ENCODE data around the gene FBXL2. TPM values are rescaled to one million over a fixed set of nuclear protein-coding genes. Genes with fewer than 3 reads are reported as not detected.

The FBXL2 gene
- total RNA-seq, 1 donor from 2014 or later: 8.1 TPM

DNA sequence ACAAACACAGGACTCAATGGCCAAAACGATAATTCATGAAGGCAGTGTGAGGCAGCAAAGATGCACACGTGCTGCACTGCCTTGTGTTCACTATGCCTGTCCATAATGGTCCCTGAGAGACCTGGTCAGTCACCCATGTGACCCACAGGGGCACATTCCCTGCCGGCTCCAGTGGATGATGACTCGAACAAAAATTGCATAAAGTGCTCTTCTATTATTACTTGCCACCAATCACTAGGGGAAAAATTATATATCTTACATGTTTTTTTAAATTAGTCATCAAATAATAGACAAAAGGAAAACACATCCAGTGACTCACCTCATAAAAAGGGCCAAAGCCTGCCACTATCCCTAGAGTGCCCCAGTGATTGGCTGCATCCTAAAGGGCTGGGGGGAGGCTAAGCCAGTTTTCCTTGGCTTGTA lies 115.5 kb downstream of the FBXL2 start:
- TF ChIP-seq, protein P1, sequence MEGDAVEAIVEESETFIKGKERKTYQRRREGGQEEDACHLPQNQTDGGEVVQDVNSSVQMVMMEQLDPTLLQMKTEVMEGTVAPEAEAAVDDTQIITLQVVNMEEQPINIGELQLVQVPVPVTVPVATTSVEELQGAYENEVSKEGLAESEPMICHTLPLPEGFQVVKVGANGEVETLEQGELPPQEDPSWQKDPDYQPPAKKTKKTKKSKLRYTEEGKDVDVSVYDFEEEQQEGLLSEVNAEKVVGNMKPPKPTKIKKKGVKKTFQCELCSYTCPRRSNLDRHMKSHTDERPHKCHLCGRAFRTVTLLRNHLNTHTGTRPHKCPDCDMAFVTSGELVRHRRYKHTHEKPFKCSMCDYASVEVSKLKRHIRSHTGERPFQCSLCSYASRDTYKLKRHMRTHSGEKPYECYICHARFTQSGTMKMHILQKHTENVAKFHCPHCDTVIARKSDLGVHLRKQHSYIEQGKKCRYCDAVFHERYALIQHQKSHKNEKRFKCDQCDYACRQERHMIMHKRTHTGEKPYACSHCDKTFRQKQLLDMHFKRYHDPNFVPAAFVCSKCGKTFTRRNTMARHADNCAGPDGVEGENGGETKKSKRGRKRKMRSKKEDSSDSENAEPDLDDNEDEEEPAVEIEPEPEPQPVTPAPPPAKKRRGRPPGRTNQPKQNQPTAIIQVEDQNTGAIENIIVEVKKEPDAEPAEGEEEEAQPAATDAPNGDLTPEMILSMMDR (IDR thresholded peaks at IDR 0.05): no peak
- peaks cover 99% of the 10 kb centered on the region for H3K36me3 ChIP-seq
- intact Hi-C loops (cut with DNase I): no loop called here
- no peak for DNase-seq
- no peak for ATAC-seq
- H3K4me1 ChIP-seq: no peaks in the 10 kb centered on the region
- H3K9me3 ChIP-seq: no peaks in the 10 kb centered on the region
- H3K4me3 ChIP-seq: no peak overlapping the region
- no peaks in the 10 kb centered on the region for H3K27me3 ChIP-seq (ENCODE audit: low read depth)
- no peak overlapping the region for H3K27ac ChIP-seq

DNA sequence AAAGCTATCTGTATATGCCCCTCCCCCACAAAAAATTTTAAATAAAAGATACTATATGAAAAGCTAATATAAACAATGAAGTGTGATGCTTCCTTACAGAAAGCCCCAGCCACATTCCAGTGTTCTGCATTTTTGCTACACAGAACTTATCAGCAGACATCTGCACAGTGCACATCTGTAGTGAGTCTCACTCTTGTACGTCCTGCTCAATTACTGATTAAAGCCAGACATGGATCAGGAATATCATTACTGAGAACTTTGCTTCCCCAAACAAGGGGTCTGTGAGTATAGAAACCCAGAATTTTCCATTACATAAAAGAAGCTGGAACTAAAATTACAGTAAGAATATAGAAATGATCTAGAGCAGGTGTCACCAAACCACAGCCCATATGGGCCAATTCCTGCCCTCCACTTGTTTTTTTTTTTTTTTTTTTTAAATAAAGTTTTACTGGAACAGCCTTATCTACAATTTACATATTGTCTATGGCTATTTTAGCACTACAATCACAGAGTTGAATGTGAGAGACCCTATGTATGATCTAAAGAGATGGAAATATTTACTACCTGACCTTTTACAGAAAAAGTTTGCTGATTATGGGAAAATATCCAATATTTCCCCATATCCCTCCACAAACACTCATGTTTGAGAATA lies 117.3 kb downstream of the FBXL2 start:
- no peak overlapping the region for H3K4me3 ChIP-seq
- TF ChIP-seq, protein P1 (IDR thresholded peaks at IDR 0.05): no peak
- no peaks in the 10 kb centered on the region for H3K9me3 ChIP-seq
- intact Hi-C loops (cut with DNase I): no loop called here
- H3K27ac ChIP-seq: no peak overlapping the region
- ATAC-seq (no peak), DNase-seq (no peak)
- no peaks in the 10 kb centered on the region for H3K27me3 ChIP-seq (ENCODE audit: low read depth)
- H3K36me3 ChIP-seq: peaks cover 99% of the 10 kb centered on the region
- H3K4me1 ChIP-seq: no peaks in the 10 kb centered on the region

DNA sequence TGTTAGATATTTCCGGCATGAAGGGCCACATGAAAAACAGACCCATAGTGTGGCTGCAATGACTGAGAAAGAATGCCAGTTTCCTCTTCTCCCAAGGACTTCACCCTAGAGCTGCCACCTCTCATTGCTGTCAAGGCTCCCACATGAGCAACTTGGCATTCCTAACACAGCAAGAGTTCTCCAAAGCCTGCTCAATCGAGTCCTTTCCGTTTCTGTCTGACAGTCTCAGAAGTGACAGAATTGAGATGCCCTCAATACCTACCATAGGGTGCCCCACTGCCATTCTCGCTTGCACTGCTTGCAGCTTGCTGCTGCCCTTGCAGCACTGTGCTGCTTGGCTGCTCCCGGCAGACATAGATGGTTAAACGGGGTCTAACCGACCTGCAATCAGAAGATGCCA lies 118.7 kb downstream of the FBXL2 start:
- Histone ChIP-seq H3K4me1 (no peaks in the 10 kb centered on the region), H3K9me3 (no peaks in the 10 kb centered on the region), H3K4me3 (no peak overlapping the region), H3K36me3 (peaks cover 99% of the 10 kb centered on the region), H3K27me3 (ENCODE audit: low read depth) (no peaks in the 10 kb centered on the region), H3K27ac (no peak overlapping the region)
- TF ChIP-seq, protein P1 (IDR thresholded peaks at IDR 0.05): no peak
- intact Hi-C loops (cut with DNase I): no loop called here
- peak; percentile 62 to 82 for ATAC-seq
- no peak for DNase-seq

DNA sequence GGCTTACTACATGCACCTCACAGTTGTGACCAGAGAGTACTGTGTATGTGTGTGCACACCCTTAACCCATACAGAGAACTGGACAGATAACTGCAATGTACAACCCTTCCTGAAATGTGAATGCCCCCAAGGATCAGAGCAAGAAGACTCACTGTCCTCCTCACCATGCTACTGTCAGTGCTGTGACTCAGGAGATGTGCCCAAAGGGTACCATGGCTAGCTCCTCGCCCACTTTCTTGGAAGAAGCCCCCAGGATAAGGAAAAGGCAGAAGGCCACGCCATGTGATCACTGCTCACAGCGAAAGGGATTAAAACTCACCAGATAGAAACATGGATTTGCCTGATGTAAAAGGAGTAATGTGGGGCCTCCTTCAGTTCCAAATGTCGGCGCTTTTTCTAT lies 121.2 kb downstream of the FBXL2 start:
- peaks cover 98% of the 10 kb centered on the region for H3K36me3 ChIP-seq
- no peak overlapping the region for H3K27ac ChIP-seq
- no peak for DNase-seq
- no peak for ATAC-seq
- no peak overlapping the region for H3K4me3 ChIP-seq
- TF ChIP-seq, protein P1 (IDR thresholded peaks at IDR 0.05): no peak
- H3K9me3 ChIP-seq: no peaks in the 10 kb centered on the region
- no peaks in the 10 kb centered on the region for H3K4me1 ChIP-seq
- intact Hi-C loops (cut with DNase I): no loop called here
- H3K27me3 ChIP-seq (ENCODE audit: low read depth): no peaks in the 10 kb centered on the region

DNA sequence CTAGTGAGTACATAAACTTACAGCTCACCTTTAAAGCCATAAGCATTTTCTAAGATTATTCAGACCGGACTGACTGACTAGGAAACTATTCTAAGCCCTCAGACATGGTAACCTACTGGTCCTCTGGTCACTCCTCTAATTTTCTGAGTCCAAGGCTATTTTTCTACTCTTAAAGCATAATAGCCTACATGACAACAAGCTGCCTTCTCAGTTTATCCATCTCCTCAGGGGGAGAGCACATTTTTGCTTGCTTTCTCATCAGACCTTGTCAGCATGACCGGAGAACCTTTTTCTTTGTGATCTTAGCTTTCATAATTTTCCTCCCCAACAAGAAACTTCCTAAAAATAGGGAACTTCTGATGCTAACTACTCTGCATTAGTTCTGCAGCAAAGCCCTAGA lies 124.5 kb downstream of the FBXL2 start:
- no peak for DNase-seq
- H3K27me3 ChIP-seq (ENCODE audit: low read depth): no peaks in the 10 kb centered on the region
- peaks cover 95% of the 10 kb centered on the region for H3K36me3 ChIP-seq
- intact Hi-C loops (cut with DNase I): no loop called here
- TF ChIP-seq, protein P1 (IDR thresholded peaks at IDR 0.05): no peak
- no peaks in the 10 kb centered on the region for H3K4me1 ChIP-seq
- no peaks in the 10 kb centered on the region for H3K9me3 ChIP-seq
- H3K4me3 ChIP-seq: no peak overlapping the region
- ATAC-seq: no peak
- no peak overlapping the region for H3K27ac ChIP-seq
